Liver (tissue), 9 donors: ENCODE data around the gene CAPN10. TPM values are rescaled to one million over a fixed set of nuclear protein-coding genes. Genes with fewer than 3 reads are reported as not detected.

Experiments used
- DNase-seq: peaks from one replicate; pipeline ENCODE4 v3.0.0-alpha.2; 2017; ENCODE audit warnings: low spot score
- H3K27ac ChIP-seq, 2 donors: one replicate each; pipeline ENCODE4 v1.7.0; 2013; ENCODE audit warnings: inconsistent platforms in 2 of 2, low read length in 2 of 2, control low read depth in 1 of 2, low read depth in 1 of 2, mild to moderate bottlenecking in 1 of 2
- H3K27me3 ChIP-seq, 4 donors: one replicate each; pipeline versions ENCODE4 v1.6.1 to v1.7.0; 2013; ENCODE audit warnings: low read length in 3 of 4, inconsistent platforms in 1 of 4, mild to moderate bottlenecking in 1 of 4, moderate library complexity in 1 of 4; ENCODE audit not compliant: control insufficient read depth in 4 of 4, insufficient read depth in 4 of 4
- H3K36me3 ChIP-seq, 4 donors: one replicate each; pipeline versions ENCODE4 v1.6.1 to v1.7.0; 2013; ENCODE audit warnings: low read length in 3 of 4, mild to moderate bottlenecking in 3 of 4, low read depth in 1 of 4, moderate library complexity in 1 of 4; ENCODE audit not compliant: control insufficient read depth in 4 of 4, insufficient read depth in 3 of 4
- H3K4me1 ChIP-seq, 4 donors: one replicate each; pipeline versions ENCODE4 v1.6.1 to v1.7.0; 2013; ENCODE audit warnings: low read length in 3 of 4, mild to moderate bottlenecking in 3 of 4, moderate library complexity in 1 of 4; ENCODE audit not compliant: control insufficient read depth in 4 of 4, insufficient read depth in 4 of 4
- H3K4me3 ChIP-seq, 3 donors: one replicate each; pipeline versions ENCODE4 v1.6.1 to v1.7.0; 2013; ENCODE audit warnings: low read length in 3 of 3, control low read depth in 1 of 3, low read depth in 1 of 3, mild to moderate bottlenecking in 1 of 3
- H3K9ac ChIP-seq, 2 donors: one replicate each; pipeline ENCODE4 v1.7.0; 2013; ENCODE audit warnings: low read length in 2 of 2, mild to moderate bottlenecking in 2 of 2, moderate library complexity in 2 of 2, control low read depth in 1 of 2, low read depth in 1 of 2
- H3K9me3 ChIP-seq, 4 donors: one replicate each; pipeline versions ENCODE4 v1.6.1 to v1.7.0; 2013; ENCODE audit warnings: low read length in 3 of 4; ENCODE audit not compliant: control insufficient read depth in 4 of 4
- EGR1 ChIP-seq, 2 donors: IDR thresholded peaks; 2 replicates each; pipeline ENCODE4 v1.6.1; 2016 to 2018; ENCODE audit warnings: antibody characterized with exemption in 2 of 2, low read depth in 2 of 2
- FOXA1 ChIP-seq: IDR thresholded peaks from 2 replicates; pipeline ENCODE4 v1.6.1; 2016; ENCODE audit warnings: antibody characterized with exemption
- FOXA2 ChIP-seq: IDR thresholded peaks from 2 replicates; pipeline ENCODE4 v1.6.1; 2016; ENCODE audit warnings: antibody characterized with exemption
- GABPA ChIP-seq, 2 donors: IDR thresholded peaks in 1 of 2; conservative IDR thresholded peaks in 1 of 2; 2 replicates each; pipeline ENCODE4 v1.6.1; 2016; ENCODE audit warnings: antibody characterized with exemption in 2 of 2, mild to moderate bottlenecking in 1 of 2, moderate library complexity in 1 of 2
- HNF4A ChIP-seq, 2 donors: conservative IDR thresholded peaks; 2 replicates each; pipeline ENCODE4 v1.6.1; 2016; ENCODE audit warnings: antibody characterized with exemption in 2 of 2, mild to moderate bottlenecking in 2 of 2
- HNF4G ChIP-seq: IDR thresholded peaks from 2 replicates; pipeline ENCODE4 v1.6.1; 2016; ENCODE audit warnings: antibody characterized with exemption
- JUND ChIP-seq, 2 donors: IDR thresholded peaks; 2 replicates each; pipeline ENCODE4 v1.6.1; 2016; ENCODE audit warnings: antibody characterized with exemption in 2 of 2
- NR2F2 ChIP-seq: IDR thresholded peaks from 2 replicates; pipeline ENCODE4 v1.6.1; 2016; ENCODE audit warnings: antibody characterized with exemption
- RAD21 ChIP-seq, 2 donors: IDR thresholded peaks; 2 replicates each; pipeline ENCODE4 v1.6.1; 2016; ENCODE audit warnings: antibody characterized with exemption in 2 of 2, mild to moderate bottlenecking in 2 of 2
- RXRA ChIP-seq, 2 donors: IDR thresholded peaks; 2 replicates each; pipeline ENCODE4 v1.6.1; 2017 to 2018; ENCODE audit warnings: antibody characterized with exemption in 2 of 2, mild to moderate bottlenecking in 1 of 2
- SP1 ChIP-seq: IDR thresholded peaks from 2 replicates; pipeline ENCODE4 v1.6.1; 2018; ENCODE audit warnings: antibody characterized with exemption, mild to moderate bottlenecking
- TAF1 ChIP-seq: conservative IDR thresholded peaks from 2 replicates; pipeline ENCODE4 v1.6.1; 2016; ENCODE audit warnings: antibody characterized with exemption, mild to moderate bottlenecking
- YY1 ChIP-seq: IDR thresholded peaks from 2 replicates; pipeline ENCODE4 v1.6.1; 2016; ENCODE audit warnings: antibody characterized with exemption, mild to moderate bottlenecking
- WGBS: extraction: QIAGEN DNeasy Blood & Tissue Kit; methylation state at CpG from one replicate; pipeline ENCODE4 v1.1.7; 2013; 5-methylcytosine and 5-hydroxymethylcytosine counted together
- polyA plus RNA-seq, 2 donors: library from polyadenylated mRNA; stranded (reverse) in 1 of 2; unstranded in 1 of 2; fragments of 200-250 nt in 1 of 2; fragments of >200 nt in 1 of 2; fragmentation: Nextera tagmentation in 1 of 2; extraction: Ambion mirVana in 1 of 2; gene quantifications; one replicate each; pipeline versions ENCODE4 v1.2.1 to v1.2.3, GENCODE V29; 2013 to 2015
- total RNA-seq, 2 donors: library from RNA; depleted of rRNA; stranded (reverse); fragments of >200 nt; gene quantifications; one replicate each; pipeline ENCODE4 v1.2.3, GENCODE V29; 2014
- TF ChIP-seq, protein P1 (sequence below): IDR thresholded peaks from 2 replicates; pipeline ENCODE4 v1.6.1; 2016; ENCODE audit warnings: antibody characterized with exemption
- TF ChIP-seq, protein P2 (sequence below): IDR thresholded peaks from 2 replicates; pipeline ENCODE4 v1.6.1; 2016; ENCODE audit warnings: antibody characterized with exemption
- TF ChIP-seq, protein P3 (sequence below): fragments of 150-350 bp; IDR thresholded peaks from 2 replicates; pipeline ENCODE4 v1.5.1; 2017; ENCODE audit warnings: improper control_type of control experiment, low read depth, low read length; ENCODE audit not compliant: missing input control
- TF ChIP-seq, protein P4 (sequence below): IDR thresholded peaks from 2 replicates; pipeline ENCODE4 v1.6.1; 2016; ENCODE audit warnings: antibody characterized with exemption, mild to moderate bottlenecking
- TF ChIP-seq, protein P5 (sequence below): IDR thresholded peaks from 2 replicates; pipeline ENCODE4 v1.6.1; 2016; ENCODE audit warnings: antibody characterized with exemption
- donor health status: healthy.
- donor health status: healthy.
- donor health status: healthy.
- donor health status: healthy.
- donor health status: healthy.

CAPN10 gene, protein sequence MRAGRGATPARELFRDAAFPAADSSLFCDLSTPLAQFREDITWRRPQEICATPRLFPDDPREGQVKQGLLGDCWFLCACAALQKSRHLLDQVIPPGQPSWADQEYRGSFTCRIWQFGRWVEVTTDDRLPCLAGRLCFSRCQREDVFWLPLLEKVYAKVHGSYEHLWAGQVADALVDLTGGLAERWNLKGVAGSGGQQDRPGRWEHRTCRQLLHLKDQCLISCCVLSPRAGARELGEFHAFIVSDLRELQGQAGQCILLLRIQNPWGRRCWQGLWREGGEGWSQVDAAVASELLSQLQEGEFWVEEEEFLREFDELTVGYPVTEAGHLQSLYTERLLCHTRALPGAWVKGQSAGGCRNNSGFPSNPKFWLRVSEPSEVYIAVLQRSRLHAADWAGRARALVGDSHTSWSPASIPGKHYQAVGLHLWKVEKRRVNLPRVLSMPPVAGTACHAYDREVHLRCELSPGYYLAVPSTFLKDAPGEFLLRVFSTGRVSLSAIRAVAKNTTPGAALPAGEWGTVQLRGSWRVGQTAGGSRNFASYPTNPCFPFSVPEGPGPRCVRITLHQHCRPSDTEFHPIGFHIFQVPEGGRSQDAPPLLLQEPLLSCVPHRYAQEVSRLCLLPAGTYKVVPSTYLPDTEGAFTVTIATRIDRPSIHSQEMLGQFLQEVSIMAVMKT
- total RNA-seq (10 to 100 TPM in 1 of 2 donors, 1 to 10 TPM in 1; 5.3 to 11.3 TPM), polyA plus RNA-seq (1 to 10 TPM; 4.8 to 7.6 TPM)

DNA sequence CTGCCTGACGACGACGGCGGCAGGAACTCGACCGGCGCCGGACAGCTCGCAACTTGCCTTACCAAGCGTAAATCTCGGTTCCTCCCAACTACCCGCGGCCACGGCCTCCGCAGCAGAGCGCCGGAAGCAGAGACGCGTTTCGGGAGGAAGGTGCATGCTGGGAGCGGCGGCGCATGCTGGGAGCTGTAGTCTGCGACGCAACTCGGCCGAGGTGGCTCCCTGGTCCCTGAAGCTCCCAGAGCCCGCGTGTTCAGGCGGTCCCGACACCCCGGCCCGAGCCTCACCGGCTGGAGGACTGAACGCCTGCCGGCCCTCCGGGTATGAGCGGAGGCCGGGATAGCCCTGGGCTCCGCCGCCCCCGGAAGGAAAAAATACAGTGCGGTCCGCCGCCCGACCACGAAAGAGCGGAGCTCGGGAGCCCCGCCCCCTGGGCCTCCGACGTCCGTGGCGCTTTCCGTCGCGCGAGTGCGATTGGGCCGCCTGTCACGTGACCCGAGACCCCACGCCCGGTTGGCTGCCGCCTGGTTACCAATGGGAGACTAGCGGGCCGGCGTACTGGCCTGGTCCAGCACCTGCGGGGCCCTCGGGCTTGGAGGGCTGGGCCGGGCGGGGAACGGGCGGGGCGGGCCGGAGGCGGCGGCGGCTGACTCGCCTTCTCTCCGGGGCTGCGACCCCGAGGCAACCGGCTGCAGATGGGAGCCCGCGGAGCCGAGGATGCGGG is at the start of gene CAPN10:
CAPN10 (plus strand) TSS at position 537 of the 721 bp plus-strand sequence; CDS start at position 715, 178 bp downstream.
- peaks cover 0 to 5% (median 1%) of the 10 kb centered on the region in 4 donors for H3K36me3 ChIP-seq
- H3K4me1 ChIP-seq = peaks cover 18 to 53% (median 40%) of the 10 kb centered on the region in 4 donors
- DNase-seq = peak; percentile 97
- peak within 1 kb of the TSS; percentile 80 to 95 (median 92) for H3K4me3 ChIP-seq
- peak within 1 kb of the TSS; percentile 94 to 99 for H3K9ac ChIP-seq
- no peaks in the 10 kb centered on the region for H3K9me3 ChIP-seq
- WGBS = under 1% methylated on average over 88 of the region's 88 CpGs
- H3K27ac ChIP-seq = peak within 1 kb of the TSS; percentile 85 to 95
- no peaks in the 10 kb centered on the region for H3K27me3 ChIP-seq
- no peak for TF ChIP-seq FOXA2
- TF ChIP-seq NR2F2 = no peak
- no peak for TF ChIP-seq HNF4A (conservative IDR thresholded peaks at IDR 0.05)
- TF ChIP-seq, protein P1, sequence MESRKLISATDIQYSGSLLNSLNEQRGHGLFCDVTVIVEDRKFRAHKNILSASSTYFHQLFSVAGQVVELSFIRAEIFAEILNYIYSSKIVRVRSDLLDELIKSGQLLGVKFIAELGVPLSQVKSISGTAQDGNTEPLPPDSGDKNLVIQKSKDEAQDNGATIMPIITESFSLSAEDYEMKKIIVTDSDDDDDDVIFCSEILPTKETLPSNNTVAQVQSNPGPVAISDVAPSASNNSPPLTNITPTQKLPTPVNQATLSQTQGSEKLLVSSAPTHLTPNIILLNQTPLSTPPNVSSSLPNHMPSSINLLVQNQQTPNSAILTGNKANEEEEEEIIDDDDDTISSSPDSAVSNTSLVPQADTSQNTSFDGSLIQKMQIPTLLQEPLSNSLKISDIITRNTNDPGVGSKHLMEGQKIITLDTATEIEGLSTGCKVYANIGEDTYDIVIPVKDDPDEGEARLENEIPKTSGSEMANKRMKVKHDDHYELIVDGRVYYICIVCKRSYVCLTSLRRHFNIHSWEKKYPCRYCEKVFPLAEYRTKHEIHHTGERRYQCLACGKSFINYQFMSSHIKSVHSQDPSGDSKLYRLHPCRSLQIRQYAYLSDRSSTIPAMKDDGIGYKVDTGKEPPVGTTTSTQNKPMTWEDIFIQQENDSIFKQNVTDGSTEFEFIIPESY = no peak
- TF ChIP-seq HNF4G = no peak
- peak in 1 of 2 donors; percentile 91 for TF ChIP-seq GABPA (IDR thresholded peaks at IDR 0.05 in 1 of 2, conservative IDR thresholded peaks at IDR 0.05 in 1 of 2)
- TF ChIP-seq, protein P2, sequence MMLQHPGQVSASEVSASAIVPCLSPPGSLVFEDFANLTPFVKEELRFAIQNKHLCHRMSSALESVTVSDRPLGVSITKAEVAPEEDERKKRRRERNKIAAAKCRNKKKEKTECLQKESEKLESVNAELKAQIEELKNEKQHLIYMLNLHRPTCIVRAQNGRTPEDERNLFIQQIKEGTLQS = no peak
- no peak for TF ChIP-seq EGR1 (IDR thresholded peaks at IDR 0.05; ENCODE audit: low read depth in 2 of 2)
- TF ChIP-seq SP1 = peak; percentile 52
- TF ChIP-seq RAD21 (IDR thresholded peaks at IDR 0.05) = peak in 1 of 2 donors; percentile 42
- peak; percentile 44 for TF ChIP-seq TAF1
- peak; percentile 72 for TF ChIP-seq YY1
- TF ChIP-seq, protein P3, sequence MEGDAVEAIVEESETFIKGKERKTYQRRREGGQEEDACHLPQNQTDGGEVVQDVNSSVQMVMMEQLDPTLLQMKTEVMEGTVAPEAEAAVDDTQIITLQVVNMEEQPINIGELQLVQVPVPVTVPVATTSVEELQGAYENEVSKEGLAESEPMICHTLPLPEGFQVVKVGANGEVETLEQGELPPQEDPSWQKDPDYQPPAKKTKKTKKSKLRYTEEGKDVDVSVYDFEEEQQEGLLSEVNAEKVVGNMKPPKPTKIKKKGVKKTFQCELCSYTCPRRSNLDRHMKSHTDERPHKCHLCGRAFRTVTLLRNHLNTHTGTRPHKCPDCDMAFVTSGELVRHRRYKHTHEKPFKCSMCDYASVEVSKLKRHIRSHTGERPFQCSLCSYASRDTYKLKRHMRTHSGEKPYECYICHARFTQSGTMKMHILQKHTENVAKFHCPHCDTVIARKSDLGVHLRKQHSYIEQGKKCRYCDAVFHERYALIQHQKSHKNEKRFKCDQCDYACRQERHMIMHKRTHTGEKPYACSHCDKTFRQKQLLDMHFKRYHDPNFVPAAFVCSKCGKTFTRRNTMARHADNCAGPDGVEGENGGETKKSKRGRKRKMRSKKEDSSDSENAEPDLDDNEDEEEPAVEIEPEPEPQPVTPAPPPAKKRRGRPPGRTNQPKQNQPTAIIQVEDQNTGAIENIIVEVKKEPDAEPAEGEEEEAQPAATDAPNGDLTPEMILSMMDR = no peak
- no peak for TF ChIP-seq JUND (IDR thresholded peaks at IDR 0.05)
- no peak for TF ChIP-seq RXRA (IDR thresholded peaks at IDR 0.05)
- TF ChIP-seq, protein P4, sequence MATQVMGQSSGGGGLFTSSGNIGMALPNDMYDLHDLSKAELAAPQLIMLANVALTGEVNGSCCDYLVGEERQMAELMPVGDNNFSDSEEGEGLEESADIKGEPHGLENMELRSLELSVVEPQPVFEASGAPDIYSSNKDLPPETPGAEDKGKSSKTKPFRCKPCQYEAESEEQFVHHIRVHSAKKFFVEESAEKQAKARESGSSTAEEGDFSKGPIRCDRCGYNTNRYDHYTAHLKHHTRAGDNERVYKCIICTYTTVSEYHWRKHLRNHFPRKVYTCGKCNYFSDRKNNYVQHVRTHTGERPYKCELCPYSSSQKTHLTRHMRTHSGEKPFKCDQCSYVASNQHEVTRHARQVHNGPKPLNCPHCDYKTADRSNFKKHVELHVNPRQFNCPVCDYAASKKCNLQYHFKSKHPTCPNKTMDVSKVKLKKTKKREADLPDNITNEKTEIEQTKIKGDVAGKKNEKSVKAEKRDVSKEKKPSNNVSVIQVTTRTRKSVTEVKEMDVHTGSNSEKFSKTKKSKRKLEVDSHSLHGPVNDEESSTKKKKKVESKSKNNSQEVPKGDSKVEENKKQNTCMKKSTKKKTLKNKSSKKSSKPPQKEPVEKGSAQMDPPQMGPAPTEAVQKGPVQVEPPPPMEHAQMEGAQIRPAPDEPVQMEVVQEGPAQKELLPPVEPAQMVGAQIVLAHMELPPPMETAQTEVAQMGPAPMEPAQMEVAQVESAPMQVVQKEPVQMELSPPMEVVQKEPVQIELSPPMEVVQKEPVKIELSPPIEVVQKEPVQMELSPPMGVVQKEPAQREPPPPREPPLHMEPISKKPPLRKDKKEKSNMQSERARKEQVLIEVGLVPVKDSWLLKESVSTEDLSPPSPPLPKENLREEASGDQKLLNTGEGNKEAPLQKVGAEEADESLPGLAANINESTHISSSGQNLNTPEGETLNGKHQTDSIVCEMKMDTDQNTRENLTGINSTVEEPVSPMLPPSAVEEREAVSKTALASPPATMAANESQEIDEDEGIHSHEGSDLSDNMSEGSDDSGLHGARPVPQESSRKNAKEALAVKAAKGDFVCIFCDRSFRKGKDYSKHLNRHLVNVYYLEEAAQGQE = peak; percentile 41
- TF ChIP-seq FOXA1 = no peak
- TF ChIP-seq, protein P5, sequence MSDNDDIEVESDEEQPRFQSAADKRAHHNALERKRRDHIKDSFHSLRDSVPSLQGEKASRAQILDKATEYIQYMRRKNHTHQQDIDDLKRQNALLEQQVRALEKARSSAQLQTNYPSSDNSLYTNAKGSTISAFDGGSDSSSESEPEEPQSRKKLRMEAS = no peak
